Measurements from ENCODE around the gene CLIP4.

- TF ChIP-seq, protein P1, sequence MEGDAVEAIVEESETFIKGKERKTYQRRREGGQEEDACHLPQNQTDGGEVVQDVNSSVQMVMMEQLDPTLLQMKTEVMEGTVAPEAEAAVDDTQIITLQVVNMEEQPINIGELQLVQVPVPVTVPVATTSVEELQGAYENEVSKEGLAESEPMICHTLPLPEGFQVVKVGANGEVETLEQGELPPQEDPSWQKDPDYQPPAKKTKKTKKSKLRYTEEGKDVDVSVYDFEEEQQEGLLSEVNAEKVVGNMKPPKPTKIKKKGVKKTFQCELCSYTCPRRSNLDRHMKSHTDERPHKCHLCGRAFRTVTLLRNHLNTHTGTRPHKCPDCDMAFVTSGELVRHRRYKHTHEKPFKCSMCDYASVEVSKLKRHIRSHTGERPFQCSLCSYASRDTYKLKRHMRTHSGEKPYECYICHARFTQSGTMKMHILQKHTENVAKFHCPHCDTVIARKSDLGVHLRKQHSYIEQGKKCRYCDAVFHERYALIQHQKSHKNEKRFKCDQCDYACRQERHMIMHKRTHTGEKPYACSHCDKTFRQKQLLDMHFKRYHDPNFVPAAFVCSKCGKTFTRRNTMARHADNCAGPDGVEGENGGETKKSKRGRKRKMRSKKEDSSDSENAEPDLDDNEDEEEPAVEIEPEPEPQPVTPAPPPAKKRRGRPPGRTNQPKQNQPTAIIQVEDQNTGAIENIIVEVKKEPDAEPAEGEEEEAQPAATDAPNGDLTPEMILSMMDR (IDR thresholded peaks at IDR 0.05), result no peak
- TF ChIP-seq POLR2A (IDR thresholded peaks at IDR 0.05), result no peak
Observed at GRCh38 chr2:29112379-29112778, 2.8 kb upstream of the CLIP4 start.

Data from uterus (tissue), 2 donors.